Kidney (tissue), 14 donors: Measurements from ENCODE around the gene CEP63. TPM values are rescaled to one million over a fixed set of nuclear protein-coding genes. Genes with fewer than 3 reads are reported as not detected.

Experiments used
- DNase-seq, 5 donors: peaks; one replicate each; pipeline ENCODE4 v3.0.0-alpha.2; 2013 to 2020
- FAIRE-seq: peaks from 2 replicates; lab custom pipeline; 2012; peaks lifted over from hg19 to GRCh38; lab: Jason Lieb, UNC
- H3K27ac ChIP-seq, 2 donors: one replicate each; pipeline ENCODE4 v1.7.0; 2013; ENCODE audit warnings: low read depth in 2 of 2, low read length in 2 of 2, inconsistent platforms in 1 of 2
- H3K27me3 ChIP-seq: one replicate; pipeline ENCODE4 v1.7.1; 2013; ENCODE audit warnings: low read length, inconsistent platforms; ENCODE audit not compliant: control insufficient read depth, insufficient read depth
- H3K36me3 ChIP-seq, 3 donors: one replicate each; pipeline versions ENCODE4 v1.7.0 to v1.7.1; 2013; ENCODE audit warnings: low read length in 3 of 3, control low read depth in 1 of 3, inconsistent platforms in 1 of 3; ENCODE audit not compliant: insufficient read depth in 3 of 3, control insufficient read depth in 2 of 3
- H3K4me1 ChIP-seq, 3 donors: one replicate each; pipeline versions ENCODE4 v1.7.0 to v1.7.1; 2013; ENCODE audit warnings: low read length in 3 of 3, inconsistent platforms in 1 of 3, low read depth in 1 of 3; ENCODE audit not compliant: control insufficient read depth in 2 of 3, insufficient read depth in 2 of 3
- H3K4me3 ChIP-seq, 3 donors: one replicate each; pipeline versions ENCODE4 v1.7.0 to v1.8.1; 2013; ENCODE audit warnings: low read length in 3 of 3, control low read depth in 1 of 3, inconsistent platforms in 1 of 3
- H3K9ac ChIP-seq, 3 donors: one replicate each; pipeline versions ENCODE4 v1.7.0 to v1.7.1; 2013; ENCODE audit warnings: low read length in 3 of 3, control low read depth in 1 of 3, inconsistent platforms in 1 of 3
- H3K9me3 ChIP-seq, 3 donors: one replicate each; pipeline versions ENCODE4 v1.7.0 to v1.7.1; 2013; ENCODE audit warnings: low read length in 3 of 3, control low read depth in 1 of 3, inconsistent platforms in 1 of 3; ENCODE audit not compliant: control insufficient read depth in 2 of 3, insufficient read depth in 1 of 3
- intact Hi-C: fragments of 100-400 bp; cut with DNase I; formaldehyde crosslinking; loops from one replicate; pipeline ENCODE4 v1.11.1; 2022
- polyA plus RNA-seq: library from polyadenylated mRNA; stranded (reverse); fragments of 350-450 nt; fragmentation: Illumina TruSeq; extraction: RNeasy Lipid Tissue Mini Kit (QIAGEN cat#74804); gene quantifications from one replicate; pipeline ENCODE4 v1.2.3, GENCODE V29; 2014; ENCODE audit warnings: low read depth, low replicate concordance; ENCODE audit not compliant: insufficient read depth
- total RNA-seq: library from RNA; stranded (reverse); fragmentation: NEBNext Ultra II Directional; extraction: Animal tissue kit (Norgen Biotek cat#: 25700); gene quantifications from one replicate; pipeline ENCODE4 v1.2.1, GENCODE V29; 2021
- TF ChIP-seq, protein P1 (sequence below): IDR thresholded peaks from 3 replicates; pipeline ENCODE4 v1.5.1; 2012; ENCODE audit warnings: mild to moderate bottlenecking, moderate library complexity, borderline replicate concordance; ENCODE audit not compliant: insufficient read depth; ENCODE audit errors: extremely low read depth
- donor health status: control.
- donor health status: control.
- donor health status: control.
- donor health status: control.
- donor health status: control.
- donor health status: DM: yes; HTN: yes; CAD: no.
- donor health status: Normal renal cell carcinoma (clear cell type).

The CEP63 gene
- total and polyA plus RNA-seq, 2 donors from 2014 or later, result 19.2 to 19.6 TPM

DNA sequence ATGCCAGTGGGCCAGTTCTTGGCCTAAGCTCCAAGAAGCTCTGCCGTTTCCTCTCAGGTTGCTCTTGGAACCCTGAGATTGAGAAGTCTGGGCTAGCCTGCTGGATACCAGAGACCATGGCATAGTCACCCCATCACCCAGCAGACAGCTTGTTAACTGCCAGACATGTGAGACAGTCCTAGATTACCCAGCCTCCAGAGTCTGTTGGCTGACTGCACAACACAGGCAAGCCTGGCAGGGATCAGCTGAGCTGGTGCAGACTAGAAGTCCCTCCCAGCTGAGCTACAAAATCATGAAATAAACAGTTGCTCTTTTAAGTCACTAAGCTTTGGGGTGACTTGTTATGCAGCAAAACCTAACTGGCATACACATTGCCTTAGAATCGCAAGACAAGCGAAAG lies 5.3 kb upstream of the CEP63 start:
- DNase-seq (no peak), FAIRE-seq (no peak)
- H3K27ac ChIP-seq, result no peak overlapping the region
- no peaks in the 10 kb centered on the region for H3K27me3 ChIP-seq
- TF ChIP-seq, protein P1, sequence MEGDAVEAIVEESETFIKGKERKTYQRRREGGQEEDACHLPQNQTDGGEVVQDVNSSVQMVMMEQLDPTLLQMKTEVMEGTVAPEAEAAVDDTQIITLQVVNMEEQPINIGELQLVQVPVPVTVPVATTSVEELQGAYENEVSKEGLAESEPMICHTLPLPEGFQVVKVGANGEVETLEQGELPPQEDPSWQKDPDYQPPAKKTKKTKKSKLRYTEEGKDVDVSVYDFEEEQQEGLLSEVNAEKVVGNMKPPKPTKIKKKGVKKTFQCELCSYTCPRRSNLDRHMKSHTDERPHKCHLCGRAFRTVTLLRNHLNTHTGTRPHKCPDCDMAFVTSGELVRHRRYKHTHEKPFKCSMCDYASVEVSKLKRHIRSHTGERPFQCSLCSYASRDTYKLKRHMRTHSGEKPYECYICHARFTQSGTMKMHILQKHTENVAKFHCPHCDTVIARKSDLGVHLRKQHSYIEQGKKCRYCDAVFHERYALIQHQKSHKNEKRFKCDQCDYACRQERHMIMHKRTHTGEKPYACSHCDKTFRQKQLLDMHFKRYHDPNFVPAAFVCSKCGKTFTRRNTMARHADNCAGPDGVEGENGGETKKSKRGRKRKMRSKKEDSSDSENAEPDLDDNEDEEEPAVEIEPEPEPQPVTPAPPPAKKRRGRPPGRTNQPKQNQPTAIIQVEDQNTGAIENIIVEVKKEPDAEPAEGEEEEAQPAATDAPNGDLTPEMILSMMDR, result no peak
- intact Hi-C loops, result no loop called here
- H3K36me3 ChIP-seq, result peaks cover 9 to 25% (median 14%) of the 10 kb centered on the region in 3 donors
- H3K4me3 ChIP-seq, result no peak overlapping the region
- no peak overlapping the region for H3K9ac ChIP-seq
- peaks cover 4 to 27% (median 22%) of the 10 kb centered on the region in 3 donors for H3K4me1 ChIP-seq
- no peaks in the 10 kb centered on the region for H3K9me3 ChIP-seq

DNA sequence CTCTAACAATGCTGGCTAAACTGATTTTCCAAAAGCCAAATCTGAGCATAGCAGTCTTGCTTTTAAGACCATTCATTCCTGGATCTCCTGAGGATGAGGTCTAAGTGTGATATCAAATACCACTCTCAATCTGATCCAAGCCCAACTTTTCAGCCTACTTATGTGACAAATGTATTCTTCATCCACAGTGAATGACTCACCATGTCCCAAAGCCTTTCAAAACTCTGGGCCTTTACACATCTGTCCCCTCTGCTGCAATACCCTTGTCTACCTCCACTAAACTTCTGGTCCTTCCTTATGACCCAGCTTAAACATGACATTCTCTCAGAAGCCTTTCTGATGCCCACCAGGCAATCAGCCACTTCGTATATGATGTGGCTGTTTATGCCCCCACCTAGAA lies 4.7 kb upstream of the CEP63 start:
- no peak overlapping the region for H3K9ac ChIP-seq
- no peak overlapping the region for H3K27ac ChIP-seq
- H3K36me3 ChIP-seq, result peaks cover 9 to 25% (median 14%) of the 10 kb centered on the region in 3 donors
- peaks cover 4 to 27% (median 20%) of the 10 kb centered on the region in 3 donors for H3K4me1 ChIP-seq
- H3K4me3 ChIP-seq, result no peak overlapping the region
- TF ChIP-seq, protein P1, result no peak
- no peaks in the 10 kb centered on the region for H3K27me3 ChIP-seq
- H3K9me3 ChIP-seq, result no peaks in the 10 kb centered on the region
- FAIRE-seq (no peak), DNase-seq (no peak)
- intact Hi-C loops, result no loop called here

DNA sequence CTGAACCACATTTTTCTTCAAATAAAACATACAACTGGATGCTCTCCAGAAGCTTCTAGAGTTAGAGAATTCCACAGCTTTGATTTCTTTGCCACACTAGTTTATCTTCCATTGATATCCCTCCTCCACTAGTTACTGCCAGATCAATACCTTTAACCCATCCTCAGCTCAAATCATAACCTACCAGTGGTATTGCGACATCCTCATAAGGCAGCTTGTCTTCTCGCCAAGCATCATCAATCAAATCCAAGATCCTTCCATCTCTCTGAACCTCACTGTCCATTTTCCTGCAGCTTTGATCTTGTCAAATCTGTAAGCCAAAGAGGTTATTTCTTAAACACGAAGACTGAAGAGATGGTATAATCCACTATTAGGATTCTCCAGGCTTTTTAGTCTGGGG lies 3.2 kb upstream of the CEP63 start:
- peaks cover 9 to 25% (median 14%) of the 10 kb centered on the region in 3 donors for H3K36me3 ChIP-seq
- no peaks in the 10 kb centered on the region for H3K9me3 ChIP-seq
- H3K4me1 ChIP-seq, result peaks cover 7 to 21% (median 15%) of the 10 kb centered on the region in 3 donors
- H3K9ac ChIP-seq, result no peak overlapping the region
- no peak overlapping the region for H3K27ac ChIP-seq
- intact Hi-C loops, result no loop called here
- FAIRE-seq (no peak), DNase-seq (no peak)
- no peaks in the 10 kb centered on the region for H3K27me3 ChIP-seq
- TF ChIP-seq, protein P1, result no peak
- no peak overlapping the region for H3K4me3 ChIP-seq
